ENCODE data around the gene CFAP53. TPM values are rescaled to one million over a fixed set of nuclear protein-coding genes. Genes with fewer than 3 reads are reported as not detected.
"Not testable (repeated sequence)": the region's sequence is repeated elsewhere in the genome, so short reads cannot be mapped to it uniquely, and the experiment has no call there.

Gene CFAP53
- total and polyA plus RNA-seq, 7 donors = 0.37 to 1.6 (median 0.54) TPM

DNA sequence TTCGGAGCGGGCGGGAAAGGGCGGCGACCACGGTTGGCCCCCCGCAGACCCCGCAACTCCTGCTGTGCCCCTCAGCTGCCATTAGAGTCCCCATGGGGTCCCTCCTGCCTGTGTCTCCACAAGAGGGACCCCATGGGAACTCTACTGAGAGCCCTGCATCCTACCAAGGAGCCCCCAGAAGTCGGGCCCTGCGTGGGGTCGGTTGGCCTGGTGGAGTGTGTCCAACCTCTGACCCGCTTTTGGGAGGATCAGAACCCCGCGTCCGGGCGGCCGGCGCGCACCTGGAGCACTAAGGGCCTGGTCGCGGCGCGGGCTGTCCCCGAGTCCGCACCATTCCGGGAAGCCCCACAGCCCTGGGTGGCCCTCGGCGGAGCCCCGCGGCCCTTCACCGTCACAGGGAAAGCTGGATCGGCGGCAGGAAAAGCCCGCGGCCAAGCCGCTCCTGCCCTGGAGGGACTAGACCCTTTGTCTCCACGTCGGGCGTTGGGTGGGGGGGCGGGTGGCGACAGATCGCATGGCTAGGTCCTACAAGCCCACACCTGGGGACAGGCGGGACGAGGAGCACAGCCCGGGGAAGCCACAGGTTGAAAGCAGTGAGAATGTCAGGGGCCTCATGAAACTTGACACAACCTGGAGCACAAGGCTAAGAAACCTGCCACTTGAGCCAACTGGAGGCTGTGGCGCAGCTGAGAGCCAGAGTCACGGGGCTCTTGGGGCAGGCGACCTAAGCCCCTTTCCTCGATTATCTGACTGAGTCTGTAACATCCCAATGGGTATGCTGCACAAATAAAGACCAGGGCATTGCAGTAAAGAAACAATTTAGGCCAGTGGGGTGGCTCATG lies 32.4 kb upstream of the CFAP53 start:
- peaks cover 4 to 43% (median 7%) of the 10 kb centered on the region in 3 donors for H3K27me3 ChIP-seq (ENCODE audit: insufficient read depth in 3 of 3, low read length in 2 of 3)
- intact Hi-C loops (cut with DNase I) = no loop called here
- no peaks in the 10 kb centered on the region for H3K4me1 ChIP-seq
- TF ChIP-seq, protein P1, sequence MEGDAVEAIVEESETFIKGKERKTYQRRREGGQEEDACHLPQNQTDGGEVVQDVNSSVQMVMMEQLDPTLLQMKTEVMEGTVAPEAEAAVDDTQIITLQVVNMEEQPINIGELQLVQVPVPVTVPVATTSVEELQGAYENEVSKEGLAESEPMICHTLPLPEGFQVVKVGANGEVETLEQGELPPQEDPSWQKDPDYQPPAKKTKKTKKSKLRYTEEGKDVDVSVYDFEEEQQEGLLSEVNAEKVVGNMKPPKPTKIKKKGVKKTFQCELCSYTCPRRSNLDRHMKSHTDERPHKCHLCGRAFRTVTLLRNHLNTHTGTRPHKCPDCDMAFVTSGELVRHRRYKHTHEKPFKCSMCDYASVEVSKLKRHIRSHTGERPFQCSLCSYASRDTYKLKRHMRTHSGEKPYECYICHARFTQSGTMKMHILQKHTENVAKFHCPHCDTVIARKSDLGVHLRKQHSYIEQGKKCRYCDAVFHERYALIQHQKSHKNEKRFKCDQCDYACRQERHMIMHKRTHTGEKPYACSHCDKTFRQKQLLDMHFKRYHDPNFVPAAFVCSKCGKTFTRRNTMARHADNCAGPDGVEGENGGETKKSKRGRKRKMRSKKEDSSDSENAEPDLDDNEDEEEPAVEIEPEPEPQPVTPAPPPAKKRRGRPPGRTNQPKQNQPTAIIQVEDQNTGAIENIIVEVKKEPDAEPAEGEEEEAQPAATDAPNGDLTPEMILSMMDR (IDR thresholded peaks at IDR 0.05) = no peak
- 18 to 27% (median 20%) methylated on average over 32 to 48 of the region's 49 CpGs for WGBS, 3 donors
- peak overlapping the region; percentile 60 for H3K4me3 ChIP-seq
- peak in 1 of 2 donors; percentile 14 for DNase-seq
- H3K36me3 ChIP-seq (ENCODE audit: insufficient read depth in 1 of 2, low read depth in 1 of 2) = no peaks in the 10 kb centered on the region
- peak in 1 of 4 donors; percentile 33 for ATAC-seq
- no peak overlapping the region for H3K27ac ChIP-seq
- no peaks in the 10 kb centered on the region for H3K9me3 ChIP-seq

DNA sequence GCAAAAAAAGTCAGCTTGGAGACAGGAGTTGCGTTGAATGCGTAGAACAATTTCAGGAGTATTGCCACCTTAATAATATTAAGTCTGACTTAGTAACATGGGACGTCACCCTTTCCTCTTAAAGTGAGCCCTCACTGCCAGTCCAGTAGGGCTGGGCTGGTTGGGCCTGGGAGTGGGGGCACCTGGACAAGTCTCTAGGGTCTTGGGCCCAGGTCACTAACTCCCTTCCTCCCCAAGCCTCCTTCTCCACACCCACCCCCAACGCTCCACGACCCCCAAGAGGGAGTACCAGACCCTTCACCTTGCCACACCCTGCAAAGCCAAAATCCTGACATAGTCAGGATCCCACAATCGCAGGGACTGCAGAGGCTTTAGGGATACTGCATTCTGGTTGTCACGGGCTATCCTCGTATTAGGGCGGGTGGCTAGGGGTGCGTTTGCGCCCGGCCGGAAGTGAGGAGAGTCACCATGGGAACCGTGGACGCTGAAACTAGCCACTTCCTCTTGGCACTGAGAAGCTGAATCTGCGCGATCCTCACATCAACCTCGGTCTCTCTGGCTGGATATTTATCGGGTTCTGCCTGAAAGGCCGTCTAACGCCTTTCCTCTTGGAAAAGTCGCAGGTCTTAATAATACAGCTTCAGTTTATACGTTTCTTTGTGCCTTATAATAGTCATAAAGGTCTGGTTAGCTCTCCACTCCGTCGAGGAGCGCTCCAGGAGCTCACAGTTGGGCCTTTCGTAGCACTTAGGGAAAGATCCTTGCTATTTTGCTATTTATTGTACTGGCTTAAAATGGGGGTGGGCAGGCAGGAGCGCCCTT lies 31.5 kb upstream of the CFAP53 start:
- Histone ChIP-seq H3K9me3 (no peaks in the 10 kb centered on the region), H3K36me3 (ENCODE audit: insufficient read depth in 1 of 2, low read depth in 1 of 2) (no peaks in the 10 kb centered on the region), H3K4me3 (peak overlapping the region; percentile 60), H3K4me1 (no peaks in the 10 kb centered on the region), H3K27me3 (ENCODE audit: insufficient read depth in 3 of 3, low read length in 2 of 3) (peaks cover 4 to 39% (median 7%) of the 10 kb centered on the region in 3 donors), H3K27ac (no peak overlapping the region)
- TF ChIP-seq, protein P1 (IDR thresholded peaks at IDR 0.05) = no peak
- 10 to 13% (median 12%) methylated on average over 28 of the region's 28 CpGs for WGBS, 3 donors
- peak; percentile 68 to 84 for DNase-seq
- intact Hi-C loops (cut with DNase I) = no loop called here
- peak; percentile 71 to 91 (median 82) for ATAC-seq

DNA sequence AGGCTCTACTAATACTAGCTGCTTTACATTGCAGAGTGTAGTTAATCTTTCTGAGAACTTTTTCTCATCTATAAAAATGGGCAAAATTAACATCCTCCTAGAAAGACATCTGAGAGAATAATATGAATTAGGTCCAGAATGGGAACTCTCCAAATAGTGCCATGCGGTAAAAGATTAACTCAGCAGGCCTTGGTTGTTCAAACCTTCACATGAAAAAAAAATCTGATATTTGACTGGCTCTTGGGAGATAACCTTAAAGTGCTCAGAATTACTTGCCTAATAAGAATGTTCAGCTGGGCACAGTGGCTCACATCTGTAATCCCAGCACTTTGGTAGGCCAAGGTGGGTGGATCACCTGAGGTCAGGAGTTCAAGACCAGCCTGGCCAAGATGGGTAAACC lies 26.7 kb upstream of the CFAP53 start:
- Histone ChIP-seq H3K4me1 (no peaks in the 10 kb centered on the region), H3K27me3 (ENCODE audit: insufficient read depth in 3 of 3, low read length in 2 of 3) (no peaks in the 10 kb centered on the region), H3K4me3 (no peak overlapping the region), H3K9me3 (no peaks in the 10 kb centered on the region), H3K27ac (no peak overlapping the region), H3K36me3 (ENCODE audit: insufficient read depth in 1 of 2, low read depth in 1 of 2) (no peaks in the 10 kb centered on the region)
- intact Hi-C loops (cut with DNase I) = no loop called here
- TF ChIP-seq, protein P1 (IDR thresholded peaks at IDR 0.05) = no peak
- no peak for ATAC-seq
- DNase-seq = no peak
- 84 to 97% (median 87%) methylated on average over 1 of the region's 1 CpG for WGBS, 3 donors

DNA sequence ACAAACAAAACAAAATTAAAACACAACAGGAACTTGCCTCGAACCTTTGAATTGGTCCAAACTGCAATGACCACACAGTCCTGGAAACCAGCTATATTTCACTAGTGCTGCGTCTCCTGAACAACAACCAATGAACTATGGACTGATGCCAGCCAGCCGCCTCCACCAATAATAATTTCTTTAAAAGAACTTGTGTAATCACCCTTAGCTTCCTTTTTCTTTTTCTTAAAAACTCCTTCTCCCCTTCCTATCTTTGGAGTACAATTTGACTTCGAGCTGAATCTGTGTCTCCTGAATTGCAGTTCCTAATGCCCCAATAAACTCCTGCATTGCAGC lies 22.8 kb upstream of the CFAP53 start:
- ATAC-seq = no peak
- Histone ChIP-seq H3K9me3 (no peaks in the 10 kb centered on the region), H3K27me3 (ENCODE audit: insufficient read depth in 3 of 3, low read length in 2 of 3) (no peaks in the 10 kb centered on the region), H3K36me3 (ENCODE audit: insufficient read depth in 1 of 2, low read depth in 1 of 2) (peaks cover 0 to 19% of the 10 kb centered on the region in 2 donors), H3K27ac (no peak overlapping the region), H3K4me1 (no peaks in the 10 kb centered on the region), H3K4me3 (no peak overlapping the region)
- 89 to 92% (median 89%) methylated on average over 4 of the region's 4 CpGs for WGBS, 3 donors
- no peak for DNase-seq
- TF ChIP-seq, protein P1 (IDR thresholded peaks at IDR 0.05) = no peak
- intact Hi-C loops (cut with DNase I) = loop anchor here in 1 of 2 donors (10.0 kb wide), 1 partner anchor 906 kb away; the partner anchor contains the start of gene MEX3C

DNA sequence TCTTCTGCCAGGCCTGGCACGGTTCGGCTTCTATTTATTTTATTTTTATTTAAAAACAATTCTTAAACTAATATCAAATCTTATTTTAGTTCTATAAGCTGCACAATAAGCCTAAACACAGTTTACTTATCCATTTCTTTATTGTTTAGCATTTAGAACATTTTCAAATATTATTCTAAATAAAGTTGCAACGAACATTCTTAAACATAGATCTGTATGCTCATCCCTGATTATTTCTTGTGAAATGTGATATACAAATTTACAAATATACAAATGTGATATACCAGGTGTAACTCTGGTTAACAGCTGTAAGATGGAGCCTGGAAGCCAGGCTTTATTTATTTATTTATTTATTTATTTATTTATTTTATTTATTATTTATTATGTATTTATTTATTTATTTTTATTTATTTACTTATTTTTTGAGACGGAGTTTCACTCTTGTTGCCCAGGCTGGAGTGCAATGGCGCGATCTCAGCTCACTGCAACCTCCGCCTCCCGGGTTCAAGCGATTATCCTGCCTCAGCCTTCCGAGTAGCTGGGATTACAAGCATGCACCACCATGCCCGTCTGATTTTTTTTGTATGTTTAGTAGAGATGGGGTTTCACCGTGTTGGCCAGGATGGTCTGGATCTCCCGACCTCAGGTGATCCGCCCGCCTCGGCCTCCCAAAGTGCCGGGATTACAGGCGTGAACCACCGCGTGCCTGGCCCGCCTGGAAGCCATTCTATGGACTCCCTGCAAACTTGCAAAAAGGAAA lies 22.2 kb upstream of the CFAP53 start:
- peak overlapping the region; percentile 91 for H3K27ac ChIP-seq
- H3K36me3 ChIP-seq (ENCODE audit: insufficient read depth in 1 of 2, low read depth in 1 of 2) = peaks cover 0 to 25% of the 10 kb centered on the region in 2 donors
- intact Hi-C loops (cut with DNase I) = loop anchor here in 1 of 2 donors (10.0 kb wide), 1 partner anchor 906 kb away; the partner anchor contains the start of gene MEX3C
- not testable (repeated sequence) for DNase-seq; H3K4me1 ChIP-seq; H3K9me3 ChIP-seq; ATAC-seq; H3K27me3 ChIP-seq (ENCODE audit: insufficient read depth in 3 of 3, low read length in 2 of 3)
- H3K4me3 ChIP-seq = peak overlapping the region; percentile 75
- 75 to 77% (median 76%) methylated on average over 21 of the region's 21 CpGs for WGBS, 3 donors

All from psoas muscle (tissue), 8 donors.